AG10803 (cell line): ENCODE data around the gene MPPED2.

Experiments
- DNase-seq: peaks from one replicate; pipeline ENCODE4 v3.0.0; 2010; ENCODE audit warnings: low read depth
- H3K4me3 ChIP-seq: 2 replicates; pipeline ENCODE4 v1.5.1; 2011; ENCODE audit warnings: mild to moderate bottlenecking, low read length, control low read depth
- TF ChIP-seq, protein P1 (sequence below): conservative IDR thresholded peaks from 2 replicates; pipeline ENCODE4 v1.5.1; 2011; ENCODE audit warnings: mild to moderate bottlenecking, low read length, control low read depth, inconsistent platforms

Gene MPPED2

DNA sequence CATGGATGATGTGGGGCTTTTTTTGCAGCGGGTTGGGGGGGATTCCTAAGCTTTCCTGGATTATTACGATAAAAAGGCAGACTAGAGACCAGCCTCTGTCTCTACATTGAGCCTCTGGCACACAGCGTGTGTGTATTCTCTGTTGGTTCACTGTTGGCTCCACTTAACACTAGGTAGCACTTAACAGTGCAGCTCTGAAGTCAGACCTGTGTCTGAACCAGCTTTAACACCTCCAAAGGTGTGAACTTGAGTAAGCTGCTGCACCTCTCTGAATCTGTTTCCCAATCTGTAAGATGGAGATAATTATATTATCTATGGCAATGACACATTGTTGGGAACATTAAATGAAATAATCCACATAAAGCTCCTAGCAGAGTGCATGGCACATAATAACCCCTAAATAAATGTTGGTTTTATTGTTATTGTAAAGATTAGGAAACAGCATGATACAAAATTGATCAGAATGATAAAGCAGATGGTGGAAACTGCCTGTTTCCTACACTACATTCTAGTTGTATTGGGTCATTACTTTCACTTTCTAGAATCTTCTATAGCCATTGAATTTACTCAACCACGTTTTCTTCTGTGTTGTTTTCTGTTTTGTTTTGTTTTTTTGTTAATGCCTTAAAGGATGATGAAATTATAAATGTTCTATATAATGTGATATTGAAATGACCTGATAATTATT is 154.9 kb downstream of the MPPED2 start:
- H3K4me3 ChIP-seq: no peak overlapping the region
- TF ChIP-seq, protein P1, sequence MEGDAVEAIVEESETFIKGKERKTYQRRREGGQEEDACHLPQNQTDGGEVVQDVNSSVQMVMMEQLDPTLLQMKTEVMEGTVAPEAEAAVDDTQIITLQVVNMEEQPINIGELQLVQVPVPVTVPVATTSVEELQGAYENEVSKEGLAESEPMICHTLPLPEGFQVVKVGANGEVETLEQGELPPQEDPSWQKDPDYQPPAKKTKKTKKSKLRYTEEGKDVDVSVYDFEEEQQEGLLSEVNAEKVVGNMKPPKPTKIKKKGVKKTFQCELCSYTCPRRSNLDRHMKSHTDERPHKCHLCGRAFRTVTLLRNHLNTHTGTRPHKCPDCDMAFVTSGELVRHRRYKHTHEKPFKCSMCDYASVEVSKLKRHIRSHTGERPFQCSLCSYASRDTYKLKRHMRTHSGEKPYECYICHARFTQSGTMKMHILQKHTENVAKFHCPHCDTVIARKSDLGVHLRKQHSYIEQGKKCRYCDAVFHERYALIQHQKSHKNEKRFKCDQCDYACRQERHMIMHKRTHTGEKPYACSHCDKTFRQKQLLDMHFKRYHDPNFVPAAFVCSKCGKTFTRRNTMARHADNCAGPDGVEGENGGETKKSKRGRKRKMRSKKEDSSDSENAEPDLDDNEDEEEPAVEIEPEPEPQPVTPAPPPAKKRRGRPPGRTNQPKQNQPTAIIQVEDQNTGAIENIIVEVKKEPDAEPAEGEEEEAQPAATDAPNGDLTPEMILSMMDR: no peak
- no peak for DNase-seq

DNA sequence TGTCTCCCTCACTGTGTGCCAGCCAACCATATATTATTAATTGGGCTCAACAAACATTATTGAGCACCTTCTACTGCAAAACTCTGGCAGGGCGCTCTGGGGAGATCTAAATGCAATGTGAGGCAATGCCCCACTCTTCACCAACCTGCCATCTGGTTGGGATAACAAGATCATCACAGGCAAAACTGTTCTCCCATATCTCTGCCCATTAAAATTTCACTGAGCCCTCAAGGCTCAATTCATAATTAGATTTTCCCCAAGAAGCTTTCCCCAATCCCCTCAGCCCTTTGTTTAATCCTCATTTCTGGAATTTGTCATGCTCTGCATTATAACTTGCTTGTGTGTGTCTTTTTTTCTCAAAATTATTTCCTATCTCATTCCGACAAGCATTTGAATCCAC is 156.6 kb downstream of the MPPED2 start:
- TF ChIP-seq, protein P1: no peak
- no peak for DNase-seq
- H3K4me3 ChIP-seq: no peak overlapping the region

DNA sequence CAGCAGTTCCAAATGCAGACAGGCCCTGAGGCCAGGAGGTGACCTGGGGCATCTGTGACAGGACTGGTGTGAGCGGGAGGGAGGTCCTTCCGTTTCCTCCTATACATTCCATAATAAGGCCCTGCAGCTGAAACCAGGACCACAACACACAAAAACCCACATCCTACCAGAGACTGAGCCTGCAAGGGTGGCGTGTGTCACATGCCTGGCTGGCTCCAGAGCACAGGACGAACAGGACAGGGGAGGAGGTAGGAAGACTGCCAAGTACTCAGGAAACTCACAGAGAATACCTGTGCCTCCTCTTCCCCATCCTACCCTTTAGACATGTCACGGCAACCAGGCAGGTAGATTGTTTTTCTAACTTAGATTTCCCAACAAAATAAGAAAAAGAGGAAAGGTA is 159.4 kb downstream of the MPPED2 start:
- TF ChIP-seq, protein P1: no peak

DNA sequence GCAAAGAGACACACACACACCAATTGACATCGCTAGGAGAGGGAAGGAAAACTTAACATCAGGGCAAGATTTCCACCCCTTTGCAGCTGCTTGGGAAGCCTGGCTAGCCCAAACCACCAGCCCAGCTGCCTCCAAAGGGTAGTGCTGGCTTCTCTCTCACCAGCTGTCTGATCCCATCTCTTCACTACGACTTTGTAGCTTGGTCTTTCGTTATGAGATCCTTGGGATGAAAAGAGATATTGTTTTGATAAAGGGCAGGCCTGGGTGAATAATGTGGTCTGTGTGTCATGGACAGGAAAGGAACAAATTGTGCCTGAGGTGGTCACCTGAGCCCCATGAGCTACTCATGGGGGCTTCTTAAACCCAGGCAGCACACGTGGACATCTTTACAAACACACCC is 161.3 kb downstream of the MPPED2 start:
- TF ChIP-seq, protein P1: no peak
- H3K4me3 ChIP-seq: no peak overlapping the region
- DNase-seq: no peak

More for the DNA sequence above, 159.4 kb downstream of the MPPED2 start:
- no peak overlapping the region for H3K4me3 ChIP-seq
- no peak for DNase-seq

DNA sequence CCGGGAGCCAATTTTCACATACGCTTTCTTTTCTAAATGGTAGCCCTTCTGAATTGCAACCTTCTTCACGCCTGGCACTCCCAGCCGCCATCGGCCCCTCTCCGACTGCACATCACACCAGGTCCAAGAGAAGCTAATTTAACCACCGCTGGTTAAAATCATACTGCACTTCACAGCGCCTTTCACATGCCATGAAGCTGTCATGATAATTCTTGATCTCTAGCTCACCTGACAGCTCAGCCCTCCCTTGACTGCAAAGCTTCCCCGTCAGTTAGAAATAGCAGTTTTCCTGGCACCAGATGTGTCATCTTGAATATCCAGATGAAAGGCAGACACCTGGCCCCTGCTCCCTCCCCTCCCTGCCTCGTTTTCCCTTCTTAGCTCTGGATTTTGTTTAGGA is 161.8 kb downstream of the MPPED2 start:
- DNase-seq: no peak
- TF ChIP-seq, protein P1: no peak
- no peak overlapping the region for H3K4me3 ChIP-seq

DNA sequence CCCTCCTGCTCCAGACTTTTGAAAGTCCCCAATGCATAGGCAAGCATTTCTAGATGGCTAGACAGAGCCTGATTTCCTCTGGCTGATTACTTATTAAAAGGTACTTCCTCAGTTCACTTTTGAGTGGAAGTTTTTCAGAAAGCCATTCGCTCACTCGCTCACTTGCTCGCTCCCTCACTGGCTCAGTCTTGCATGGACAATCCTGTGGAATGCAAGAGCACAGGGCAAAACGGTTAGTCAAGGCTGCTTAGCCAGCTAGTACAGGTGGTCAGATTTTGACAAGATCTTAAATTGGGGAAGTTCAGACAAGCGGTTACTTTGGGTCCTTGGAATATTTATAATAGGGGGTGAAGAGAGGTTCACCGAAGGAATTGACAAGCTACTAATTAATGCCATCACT is 162.3 kb downstream of the MPPED2 start:
- no peak overlapping the region for H3K4me3 ChIP-seq
- TF ChIP-seq, protein P1: no peak

DNA sequence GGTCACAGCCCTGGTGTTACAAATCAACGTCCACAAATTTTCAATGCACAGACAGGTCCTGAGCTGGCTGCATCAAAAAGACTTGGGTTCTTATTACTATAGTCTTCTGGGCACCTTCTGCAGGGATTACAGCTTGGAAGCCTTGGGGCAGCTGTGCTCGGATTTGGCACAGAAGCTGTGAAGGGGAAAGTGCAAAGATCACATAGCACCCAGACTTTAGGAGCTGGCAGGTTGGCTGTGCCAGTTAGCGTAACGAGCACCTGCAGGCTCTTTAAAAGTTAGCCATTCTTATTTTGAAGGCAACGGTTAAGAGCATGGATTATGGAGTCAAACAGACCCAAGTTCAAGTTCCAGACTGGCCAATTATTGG is 162.9 kb downstream of the MPPED2 start:
- TF ChIP-seq, protein P1: no peak
- no peak overlapping the region for H3K4me3 ChIP-seq
- no peak for DNase-seq

More for the DNA sequence above, 162.3 kb downstream of the MPPED2 start:
- DNase-seq: no peak
